NCI-H1417 (cell line): ENCODE measurements around the gene CUL9.

Source experiments
- DNase-seq, 3 experiments: peaks; one replicate each; lab custom pipeline; 2025; lab: John Stamatoyannopoulos, UW

The CUL9 gene

DNA sequence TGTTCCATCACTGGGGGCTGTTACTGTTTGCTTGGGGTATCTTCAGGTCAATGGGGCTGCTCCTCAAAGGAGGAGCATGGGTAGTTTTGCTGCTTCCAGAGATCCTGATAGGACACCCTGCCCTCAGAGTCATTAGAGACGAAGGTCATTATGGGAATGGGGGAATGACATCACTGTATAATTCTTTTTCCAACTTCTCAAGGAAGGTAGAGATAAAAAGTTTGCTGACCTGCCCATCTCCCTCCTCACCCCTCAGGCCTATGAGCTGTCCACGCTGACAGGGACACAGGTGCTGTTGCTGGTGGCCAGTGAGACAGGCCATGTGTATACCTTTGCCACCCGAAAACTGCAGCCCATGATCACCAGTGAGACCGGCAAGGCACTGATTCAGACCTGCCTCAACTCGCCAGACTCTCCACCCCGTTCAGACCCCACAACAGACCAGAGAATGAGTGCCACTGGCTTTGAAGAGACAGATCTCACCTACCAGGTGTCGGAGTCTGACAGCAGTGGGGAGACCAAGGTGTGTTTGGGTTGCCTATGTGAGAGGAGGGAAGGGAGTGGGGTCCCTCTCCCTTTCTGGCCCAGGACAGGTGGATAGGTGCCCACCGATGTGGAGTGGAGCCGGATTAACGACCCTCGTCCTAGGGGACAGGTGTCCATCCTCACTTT, 8.3 kb upstream of the CUL9 start:
- no peak for DNase-seq

DNA sequence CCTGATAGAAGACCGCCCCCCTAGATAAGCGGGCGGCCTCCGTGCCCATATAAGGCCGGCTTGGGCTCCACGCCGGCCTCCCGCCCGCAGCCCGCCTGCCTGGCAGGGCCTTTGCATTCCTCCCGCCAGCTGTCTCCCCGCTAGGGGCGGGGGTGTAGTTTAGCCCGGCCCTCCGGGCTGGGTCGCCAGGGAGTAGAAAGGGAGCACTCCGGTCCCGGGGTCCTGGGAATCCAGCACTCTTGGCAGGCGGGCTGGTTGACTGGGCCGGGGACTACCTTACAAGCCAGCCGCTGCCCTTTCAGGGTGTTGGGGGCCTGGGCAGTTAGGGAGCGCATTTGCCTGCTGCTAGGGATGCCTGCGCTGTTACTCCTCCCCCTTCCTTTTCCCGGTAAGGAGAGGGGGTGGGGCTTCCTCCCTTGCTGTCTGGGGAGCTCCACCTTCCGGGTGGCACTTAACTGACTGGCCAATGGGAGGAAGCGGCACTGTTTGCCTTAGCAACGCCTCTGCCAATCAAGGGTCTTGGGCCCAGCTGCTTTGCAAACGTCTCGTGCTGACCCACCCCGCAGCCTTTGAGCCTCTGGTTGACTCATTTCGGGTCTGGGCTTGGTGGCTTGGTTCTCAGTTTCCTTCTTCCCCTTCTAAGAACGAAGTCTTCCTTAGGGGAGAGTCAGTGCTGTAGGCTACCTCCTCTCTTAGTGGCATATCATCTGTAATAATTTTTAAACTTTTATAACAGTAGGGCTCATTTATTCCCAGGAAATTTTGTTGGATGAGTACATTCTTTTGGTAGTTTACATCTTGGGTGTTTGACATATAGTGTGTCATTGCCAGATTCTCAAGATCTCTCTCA, 7.5 kb upstream of the CUL9 start:
- peak; percentile 92 to 97 (median 97) for DNase-seq

DNA sequence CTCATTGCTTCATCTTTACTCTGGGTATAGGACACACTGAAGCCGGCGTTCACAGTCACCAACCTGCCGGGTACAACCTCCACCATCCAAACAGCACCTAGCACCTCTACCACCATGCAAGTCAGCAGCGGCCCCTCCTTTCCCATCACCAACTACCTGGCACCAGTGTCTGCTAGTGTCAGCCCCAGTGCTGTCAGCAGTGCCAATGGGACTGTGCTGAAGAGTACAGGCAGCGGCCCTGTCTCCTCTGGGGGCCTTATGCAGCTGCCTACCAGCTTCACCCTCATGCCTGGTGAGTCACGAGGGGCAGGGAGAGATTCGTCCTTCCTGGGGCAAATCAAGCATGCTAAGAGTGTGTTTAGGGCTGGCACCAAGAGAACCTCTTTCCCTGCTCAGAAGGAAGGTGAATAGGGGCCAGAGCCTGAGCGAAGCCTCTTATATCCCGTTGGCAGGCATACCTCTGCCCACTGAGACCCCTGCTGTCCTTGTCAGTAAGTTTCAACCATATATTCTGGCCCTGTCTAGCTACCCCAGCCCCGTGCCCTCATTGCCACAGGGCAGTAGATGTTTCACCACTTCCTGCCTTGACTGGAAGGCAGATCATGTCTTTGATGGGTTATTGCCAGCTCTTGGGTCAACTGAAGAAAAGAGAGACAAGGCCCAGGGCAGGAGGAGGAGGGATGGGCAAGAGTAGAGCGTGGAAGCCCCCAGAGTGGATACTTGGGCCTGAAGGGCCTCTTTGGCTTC, 6.1 kb upstream of the CUL9 start:
- DNase-seq: no peak

DNA sequence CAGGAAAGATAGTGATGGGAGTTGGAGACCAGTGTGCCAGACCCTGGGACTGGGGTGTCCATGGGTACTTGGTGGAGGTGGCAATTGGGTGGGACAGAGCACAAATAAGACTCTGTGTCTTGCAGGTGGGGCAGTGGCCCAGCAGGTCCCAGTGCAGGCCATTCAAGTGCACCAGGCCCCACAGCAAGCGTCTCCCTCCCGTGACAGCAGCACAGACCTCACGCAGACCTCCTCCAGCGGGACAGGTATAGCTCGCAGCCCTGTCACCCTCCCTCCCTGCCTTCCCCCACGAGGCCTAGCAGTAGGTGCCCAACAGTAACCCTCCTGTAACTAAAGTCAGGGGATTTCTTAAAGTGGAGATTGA, 5.6 kb upstream of the CUL9 start:
- no peak for DNase-seq

DNA sequence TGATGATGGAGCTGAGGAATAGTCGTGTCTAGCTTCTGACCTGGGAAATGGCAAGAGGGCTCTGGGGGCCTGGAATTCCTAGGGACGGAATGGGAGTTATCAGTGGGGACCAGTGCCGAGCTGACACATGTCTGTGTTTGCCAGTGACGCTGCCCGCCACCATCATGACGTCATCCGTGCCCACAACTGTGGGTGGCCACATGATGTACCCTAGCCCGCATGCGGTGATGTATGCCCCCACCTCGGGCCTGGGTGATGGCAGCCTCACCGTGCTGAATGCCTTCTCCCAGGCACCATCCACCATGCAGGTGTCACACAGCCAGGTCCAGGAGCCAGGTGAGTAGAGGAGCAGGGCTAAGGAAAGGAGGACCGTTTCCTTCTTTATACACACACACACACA, 3.8 kb upstream of the CUL9 start:
- no peak for DNase-seq

DNA sequence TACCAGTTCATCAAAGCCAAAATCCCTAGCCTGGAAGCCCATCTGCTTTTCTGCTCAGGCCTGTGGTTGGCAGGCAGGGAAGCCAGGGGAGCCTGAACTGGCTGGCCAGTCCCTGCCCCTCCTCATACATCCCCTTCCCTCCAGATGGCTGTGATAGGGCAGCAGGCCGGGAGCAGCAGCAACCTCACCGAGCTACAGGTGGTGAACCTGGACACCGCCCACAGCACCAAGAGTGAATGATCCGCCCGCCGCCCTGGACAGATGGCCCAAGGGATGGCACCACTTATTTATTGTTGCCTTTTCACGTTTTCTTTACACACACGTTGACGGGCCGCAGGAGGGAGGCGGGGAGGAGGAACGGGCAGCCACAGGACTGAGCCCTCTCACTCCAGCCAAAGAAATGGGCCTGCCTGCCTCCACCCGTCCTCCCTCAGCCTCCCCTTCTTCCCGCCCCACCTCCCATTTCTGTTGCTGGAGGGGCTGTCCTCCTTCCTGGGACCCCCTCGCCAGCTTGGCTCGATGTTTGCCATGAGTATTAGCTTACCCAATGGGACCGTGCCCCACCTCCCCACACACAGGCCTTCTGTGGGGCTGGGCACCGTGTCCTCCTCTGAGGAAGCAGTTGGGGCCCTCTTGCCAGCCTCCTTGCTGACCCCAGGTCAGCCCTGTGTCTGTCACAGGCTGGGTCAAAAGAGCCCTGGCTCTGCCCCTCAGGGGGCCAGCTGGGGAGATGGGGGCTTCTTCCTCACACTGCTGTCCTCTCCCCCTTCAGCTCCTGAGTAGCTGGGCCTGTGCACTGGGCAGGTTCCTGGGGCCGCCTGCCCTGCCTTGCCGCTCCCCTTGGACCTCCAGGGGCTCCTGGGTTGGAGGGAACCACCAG, 2.8 kb upstream of the CUL9 start:
- DNase-seq: no peak

DNA sequence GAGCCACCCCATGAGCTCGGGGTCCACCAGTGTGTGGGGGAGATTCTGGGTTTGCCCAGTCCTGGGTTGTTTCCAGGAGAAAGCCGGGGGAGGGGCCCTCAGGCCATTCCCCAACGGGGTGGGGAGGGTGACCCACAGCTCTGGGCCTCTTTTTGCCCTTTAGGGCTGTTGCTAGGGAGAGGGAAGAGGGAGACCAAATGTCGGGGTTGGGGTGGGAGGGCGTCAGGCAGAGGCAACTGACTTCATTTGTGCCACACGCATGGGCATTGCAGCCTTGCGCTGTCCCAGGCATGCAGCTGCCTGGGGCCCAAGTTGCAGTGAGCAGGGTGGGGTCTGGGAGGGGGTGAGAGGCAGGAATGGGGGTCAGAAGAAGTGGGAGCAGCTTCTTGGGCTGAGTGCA, 1.9 kb upstream of the CUL9 start:
- no peak for DNase-seq

DNA sequence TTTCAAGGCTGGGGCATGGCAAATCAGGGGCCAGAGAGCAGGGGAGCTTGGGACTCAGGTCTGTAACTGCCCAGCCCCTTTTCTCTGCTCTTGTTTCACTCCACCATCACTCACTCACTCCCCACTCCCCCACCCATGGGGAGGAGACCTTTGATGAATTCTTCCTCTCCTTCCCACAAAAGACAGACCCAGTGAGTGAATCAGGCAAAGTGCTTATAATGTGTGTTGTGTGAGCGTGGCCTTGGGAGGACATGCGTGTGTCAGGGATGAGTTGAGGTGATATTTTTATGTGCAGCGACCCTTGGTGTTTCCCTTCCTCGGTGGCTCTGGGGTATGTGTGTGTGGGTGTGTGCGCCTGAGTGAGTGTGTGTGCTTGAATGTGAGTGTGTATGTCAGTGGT, 1.0 kb upstream of the CUL9 start:
- DNase-seq: no peak

DNA sequence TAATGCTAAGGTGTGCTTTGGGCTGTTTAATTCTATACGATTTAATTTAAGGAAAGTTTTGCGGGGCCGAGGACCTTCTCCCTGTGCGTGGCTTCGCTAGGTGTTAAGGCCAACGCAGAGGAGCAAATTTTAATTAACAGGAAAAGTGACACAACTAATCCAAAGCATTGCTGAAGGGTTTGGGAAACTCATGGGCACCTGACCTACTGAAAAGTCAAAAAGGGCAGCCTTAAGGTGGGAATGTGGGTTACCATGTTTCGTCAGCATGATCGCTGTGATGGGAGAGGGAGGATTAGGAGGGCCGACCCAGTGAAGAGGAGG, 415 bp upstream of the CUL9 start:
- DNase-seq: no peak

DNA sequence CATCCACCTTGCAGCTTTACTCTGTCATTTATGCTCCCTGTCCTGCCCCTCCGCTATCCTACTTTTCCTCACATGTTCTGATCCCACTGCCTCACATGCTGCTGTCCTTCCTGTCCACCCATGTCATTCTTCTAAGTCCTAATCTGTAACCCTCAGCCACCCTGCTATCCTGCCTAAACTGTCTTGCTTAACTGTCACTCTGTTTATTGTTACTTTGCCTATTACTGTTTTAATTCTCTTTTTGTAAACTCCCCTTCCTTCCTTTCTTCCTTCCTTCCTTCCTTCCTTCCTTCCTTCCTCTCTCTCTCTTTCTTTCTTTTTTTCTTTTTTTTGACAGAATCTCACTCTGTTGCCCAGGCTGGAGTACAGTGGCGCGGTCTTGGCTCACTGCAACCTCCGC, 1.4 kb downstream of the CUL9 start:
- DNase-seq: no peak

DNA sequence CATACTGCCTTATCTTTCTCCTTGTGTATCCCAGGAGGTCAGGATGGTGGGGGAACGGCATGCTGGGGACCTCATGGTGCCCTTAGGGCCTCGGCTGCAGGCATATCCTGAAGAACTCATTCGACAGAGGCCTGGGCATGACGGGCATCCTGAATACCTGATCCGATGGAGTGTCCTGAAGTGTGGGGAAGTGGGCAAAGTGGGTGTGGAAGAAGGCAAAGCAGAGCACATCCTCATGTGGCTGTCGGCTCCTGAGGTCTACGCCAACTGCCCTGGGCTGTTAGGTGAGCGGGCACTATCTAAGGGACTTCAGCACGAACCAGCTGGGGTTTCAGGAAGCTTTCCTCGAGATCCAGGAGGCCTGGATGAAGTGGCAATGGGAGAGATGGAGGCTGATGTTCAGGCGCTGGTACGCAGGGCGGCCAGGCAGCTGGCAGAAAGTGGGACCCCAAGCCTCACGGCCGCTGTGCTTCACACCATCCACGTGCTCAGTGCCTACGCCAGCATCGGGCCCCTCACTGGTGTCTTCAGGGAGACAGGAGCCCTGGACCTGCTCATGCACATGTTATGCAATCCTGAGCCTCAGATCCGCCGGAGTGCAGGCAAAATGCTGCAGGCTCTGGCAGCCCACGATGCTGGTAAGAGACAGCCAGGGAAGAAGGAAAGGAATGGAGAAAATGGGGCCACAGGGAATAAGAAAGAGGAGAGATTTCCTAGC, 2.4 kb downstream of the CUL9 start:
- DNase-seq: no peak

DNA sequence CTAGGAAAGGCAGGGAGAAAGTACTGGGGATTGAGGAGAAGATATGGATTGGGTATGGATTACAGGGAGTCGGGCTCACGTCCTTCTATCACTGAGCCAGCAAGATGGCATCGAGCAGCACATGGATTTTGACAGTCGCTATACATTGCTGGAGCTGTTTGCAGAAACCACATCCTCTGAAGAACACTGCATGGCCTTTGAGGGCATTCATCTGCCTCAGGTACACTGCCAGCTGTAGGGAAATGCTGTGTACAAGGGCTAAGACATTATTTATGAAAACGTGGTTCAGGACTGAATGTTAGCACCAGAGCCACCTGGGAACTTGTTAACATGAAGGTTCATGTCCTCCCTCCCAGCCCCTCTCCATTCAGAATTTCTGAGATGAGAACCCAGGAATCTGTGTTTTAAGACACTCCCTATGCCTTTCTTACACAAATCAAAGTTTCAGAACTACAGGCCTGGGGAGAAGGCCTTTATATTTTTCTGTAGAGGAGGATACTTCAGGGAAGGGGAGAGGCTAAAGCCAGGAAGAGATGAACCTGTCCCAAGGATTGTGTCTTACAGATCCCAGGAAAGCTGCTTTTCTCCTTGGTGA, 3.5 kb downstream of the CUL9 start:
- no peak for DNase-seq

DNA sequence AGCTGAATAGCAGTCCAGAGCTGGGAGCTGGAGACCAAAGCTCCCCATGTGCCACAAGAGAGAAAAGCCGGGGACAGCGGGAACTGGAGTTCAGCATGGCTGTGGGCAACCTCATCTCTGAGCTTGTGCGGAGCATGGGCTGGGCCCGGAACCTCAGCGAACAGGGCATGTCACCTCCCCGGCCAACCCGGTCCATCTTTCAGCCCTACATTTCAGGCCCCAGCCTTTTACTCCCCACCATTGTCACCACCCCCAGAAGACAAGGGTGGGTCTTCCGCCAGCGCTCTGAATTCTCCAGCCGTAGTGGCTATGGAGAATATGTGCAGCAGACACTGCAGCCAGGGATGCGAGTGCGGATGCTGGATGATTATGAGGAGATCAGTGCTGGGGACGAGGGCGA, 4.0 kb downstream of the CUL9 start:
- DNase-seq: no peak

DNA sequence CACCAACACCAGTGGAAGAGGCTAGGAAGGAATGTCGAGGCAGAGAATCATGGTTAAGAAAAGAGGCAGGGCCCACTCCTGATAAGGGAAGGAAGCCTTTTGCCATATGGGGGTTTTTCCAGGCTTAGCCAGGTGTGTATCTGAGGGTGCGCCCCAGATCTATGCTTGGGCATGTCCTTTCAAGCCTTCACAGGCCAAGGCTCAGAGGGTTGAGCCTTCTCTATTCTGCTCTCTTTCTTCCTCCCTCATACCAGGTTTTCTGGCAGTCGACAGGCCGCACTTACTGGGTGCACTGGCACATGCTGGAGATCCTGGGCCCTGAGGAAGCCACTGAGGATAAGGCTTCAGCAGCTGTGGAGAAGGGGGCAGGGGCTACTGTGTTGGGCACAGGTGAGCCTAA, 4.7 kb downstream of the CUL9 start:
- no peak for DNase-seq

DNA sequence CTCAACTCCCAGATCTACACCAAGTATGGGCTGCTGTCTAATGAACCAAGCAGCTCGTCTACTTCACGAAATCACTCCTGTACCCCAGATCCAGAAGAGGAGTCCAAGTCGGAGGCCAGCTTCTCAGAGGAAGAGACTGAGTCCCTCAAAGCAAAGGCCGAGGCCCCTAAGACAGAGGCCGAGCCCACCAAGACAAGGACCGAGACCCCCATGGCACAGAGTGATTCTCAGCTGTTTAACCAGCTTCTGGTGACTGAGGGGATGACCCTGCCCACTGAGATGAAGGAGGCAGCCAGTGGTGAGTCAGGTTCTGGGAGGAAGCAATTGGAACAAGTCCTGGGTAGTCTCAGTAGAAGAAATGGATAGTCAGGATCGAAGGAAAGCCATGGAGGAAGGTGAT, 5.8 kb downstream of the CUL9 start:
- no peak for DNase-seq

DNA sequence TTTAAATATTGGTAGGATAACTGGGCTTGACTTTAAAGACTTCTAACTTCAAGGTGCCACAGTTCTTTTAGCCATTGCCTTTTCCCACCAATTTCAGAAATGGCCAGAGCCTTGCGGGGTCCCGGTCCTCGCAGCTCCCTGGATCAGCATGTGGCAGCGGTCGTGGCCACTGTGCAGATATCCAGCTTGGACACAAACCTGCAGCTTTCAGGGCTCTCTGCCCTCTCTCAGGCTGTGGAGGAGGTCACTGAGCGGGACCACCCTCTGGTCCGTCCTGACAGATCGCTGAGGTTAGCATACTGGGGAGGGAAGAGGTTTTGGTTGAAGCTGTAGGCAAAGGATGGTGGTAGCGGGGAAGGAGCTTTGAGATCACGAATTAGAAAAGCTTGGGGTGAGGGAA, 6.4 kb downstream of the CUL9 start:
- no peak for DNase-seq

DNA sequence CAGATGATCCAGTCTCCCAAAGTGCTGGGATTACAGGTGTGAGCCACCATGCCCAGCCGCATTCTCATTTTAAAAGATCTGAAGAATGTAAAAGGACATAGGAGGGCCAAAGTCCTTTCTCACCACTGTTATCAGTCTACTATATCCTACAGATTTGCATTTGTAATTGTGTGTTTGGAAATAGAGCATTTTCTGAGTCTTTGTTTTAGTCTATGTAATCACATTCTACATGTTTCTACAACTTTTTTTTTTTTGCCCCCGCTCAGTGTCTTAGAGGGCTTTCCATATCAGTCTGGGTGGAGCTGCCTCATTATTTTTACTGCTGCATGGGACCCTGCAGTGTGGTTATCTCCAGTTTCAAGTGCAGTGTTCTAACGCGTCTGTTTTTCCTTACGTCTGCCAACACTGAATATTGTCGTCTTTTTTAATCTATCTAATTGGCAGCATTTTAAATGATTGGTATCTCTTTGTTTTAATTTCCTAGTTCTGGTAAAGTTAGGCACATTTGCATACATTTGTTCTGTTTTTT, 7.8 kb downstream of the CUL9 start:
- no peak for DNase-seq

DNA sequence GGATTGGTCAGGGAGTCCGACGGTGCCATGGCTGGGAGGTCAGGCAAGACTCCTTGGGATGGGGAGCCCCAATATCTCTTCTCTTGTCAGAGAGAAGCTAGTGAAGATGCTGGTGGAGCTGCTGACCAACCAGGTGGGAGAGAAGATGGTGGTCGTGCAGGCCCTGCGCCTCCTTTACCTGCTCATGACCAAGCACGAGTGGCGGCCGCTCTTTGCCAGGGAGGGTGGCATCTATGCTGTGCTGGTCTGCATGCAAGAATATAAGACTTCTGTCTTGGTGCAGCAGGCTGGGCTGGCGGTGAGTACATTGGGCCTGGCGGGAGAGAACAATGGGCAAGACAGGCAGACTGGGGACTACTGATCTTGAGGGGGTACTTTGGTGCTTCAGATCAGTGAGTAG, 10.9 kb downstream of the CUL9 start:
- DNase-seq: no peak

DNA sequence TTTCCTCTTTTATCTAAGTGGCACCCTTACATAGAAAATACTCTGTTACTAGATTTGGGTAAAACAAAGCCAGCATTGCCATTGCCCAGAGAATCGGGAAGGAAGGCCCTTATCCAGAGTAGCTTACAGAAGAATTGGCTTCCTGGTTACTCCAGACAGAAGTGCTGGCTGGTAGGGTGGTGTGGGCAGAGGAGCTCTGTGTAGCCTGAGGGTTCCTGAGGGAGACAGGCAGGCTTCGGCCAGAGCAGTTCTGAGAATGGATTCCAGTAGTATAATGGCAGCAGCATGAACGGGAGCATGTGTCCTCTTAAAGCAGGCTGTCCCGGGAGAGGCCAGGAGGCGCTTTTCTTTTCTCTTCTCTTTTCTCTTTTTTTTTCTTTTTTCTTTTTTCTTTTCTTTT, 11.9 kb downstream of the CUL9 start:
- no peak for DNase-seq

DNA sequence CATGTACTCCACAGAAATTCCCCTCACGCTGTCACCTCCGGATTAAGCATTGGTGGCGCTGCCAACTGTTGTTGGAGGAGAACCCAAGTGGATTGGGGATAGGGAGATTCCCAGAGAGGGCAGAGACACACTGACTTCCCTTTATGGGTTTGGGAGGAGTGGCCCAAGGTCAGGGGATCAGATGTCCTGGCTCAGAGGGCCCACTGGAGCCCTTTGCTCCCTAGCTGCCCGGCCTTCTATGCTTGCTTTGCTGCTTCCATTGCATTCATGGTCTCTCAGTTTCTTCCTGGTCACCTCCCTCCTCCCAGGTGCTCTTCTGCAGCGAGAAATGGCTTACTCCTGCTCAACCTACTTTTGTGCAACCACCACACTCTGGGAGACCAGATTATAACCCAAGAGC, 14.3 kb downstream of the CUL9 start:
- no peak for DNase-seq

DNA sequence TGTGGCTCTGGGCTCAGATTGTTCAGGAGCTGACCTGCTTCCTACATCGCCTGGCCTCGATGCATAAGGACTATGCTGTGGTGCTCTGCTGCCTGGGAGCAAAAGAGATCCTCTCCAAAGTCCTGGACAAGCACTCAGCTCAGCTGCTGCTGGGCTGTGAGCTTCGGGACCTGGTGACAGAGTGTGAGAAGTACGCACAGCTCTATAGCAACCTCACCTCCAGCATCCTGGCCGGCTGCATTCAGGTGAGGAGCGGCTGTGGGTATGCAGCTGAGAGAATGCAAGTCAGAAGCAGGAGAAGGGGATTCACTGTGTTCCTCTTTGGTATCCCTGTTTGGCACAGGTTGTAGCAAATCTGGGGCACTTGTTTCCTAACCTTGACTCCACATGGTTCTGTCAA, 17.9 kb downstream of the CUL9 start:
- no peak for DNase-seq
